SK-MEL-5 (cell line): ENCODE measurements around the gene GNB3. TPM values are rescaled to one million over a fixed set of nuclear protein-coding genes. Genes with fewer than 3 reads are reported as not detected.

ENCODE experiments used
- DNase-seq: peaks from one replicate; pipeline ENCODE4 v3.0.0-alpha.2; 2016; ENCODE audit warnings: low read depth, low spot score
- in situ Hi-C: cut with HindIII; loops from 2 replicates; pipeline ENCODE4 v1.10.0; 2016; ENCODE audit warnings: low sequenced_read_pairs, high pct_unique_total_duplicates, low pct_unique_long_range_greater_than_20kb
- polyA plus RNA-seq, 2 experiments: library from polyadenylated mRNA; depleted of rRNA; stranded (reverse); fragments of >200 nt; gene quantifications; 2 replicates each; pipeline ENCODE4 v1.2.3, GENCODE V29; 2015
- total RNA-seq: library from RNA; depleted of rRNA; stranded (reverse); fragments of >200 nt; shearing (Covaris generic); gene quantifications from 2 replicates; pipeline ENCODE4 v1.2.3, GENCODE V29; 2014; rRNA removed

Gene GNB3
- 0.08 TPM in 1 of 2 replicates, not detected in the other for total RNA-seq
- polyA plus RNA-seq (2015; cell fraction: cytosol; rRNA removed), result 0.18 and 0.33 TPM in 2 replicates
- 8.0 and 8.6 TPM in 2 replicates for polyA plus RNA-seq (2015; cell fraction: nucleus; rRNA removed)

GRCh38 chr12:6840761-6841515 lies at the start of gene GNB3:
Gene GNB3, plus strand, starts transcription at chr12:6840925. Its CDS starts 363 bp downstream, at chr12:6841288.
- in situ Hi-C loops, result no loop called here

GRCh38 chr12:6791931-6792520 lies 48.7 kb upstream of the GNB3 start:
- in situ Hi-C loops, result no loop called here
- DNase-seq, result no peak

More at GRCh38 chr12:6840761-6841515, at the start of gene GNB3:
- DNase-seq, result no peak

- in situ Hi-C loops, result no loop called here
- no peak for DNase-seq
These were observed 48.1 kb upstream of the GNB3 start for GRCh38 chr12:6792522-6793201.

DNA sequence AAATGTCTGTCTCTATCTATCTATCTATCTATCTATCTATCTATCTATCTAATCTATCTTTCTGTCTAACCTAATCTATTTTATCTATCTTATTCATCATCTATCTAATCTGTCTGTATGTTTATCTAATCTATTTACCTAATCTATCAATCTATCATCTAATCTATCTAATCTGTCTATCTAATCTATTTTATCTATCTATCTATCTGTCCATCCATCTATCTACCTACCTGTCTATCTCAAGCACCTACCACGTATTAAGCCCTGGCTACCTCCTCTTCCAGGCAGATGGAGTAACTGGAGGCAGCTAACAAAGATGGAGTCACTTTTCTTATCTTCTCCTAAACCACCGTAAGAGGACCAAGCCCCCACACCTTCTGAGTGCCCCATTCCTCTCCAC lies 45.6 kb upstream of the GNB3 start:
- DNase-seq, result no peak
- in situ Hi-C loops, result no loop called here

DNA sequence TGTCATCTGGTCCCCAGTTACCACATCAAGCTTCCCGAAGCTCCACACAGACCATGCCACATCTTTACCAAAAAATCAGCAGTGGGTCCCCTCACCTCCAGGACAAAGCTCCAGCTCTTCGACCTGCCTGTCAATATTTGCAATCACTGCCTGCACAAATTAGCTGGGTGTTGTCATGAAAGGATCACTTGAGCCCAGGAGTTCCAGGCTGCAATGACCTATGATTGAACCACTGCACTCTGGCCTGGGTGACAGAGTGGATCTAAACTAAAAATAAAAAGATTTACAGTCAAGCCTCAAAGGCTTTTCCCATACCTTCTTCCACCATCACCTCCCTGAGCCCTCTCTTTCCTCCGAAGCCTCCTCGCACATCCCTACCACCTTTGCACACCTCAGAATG lies 44.1 kb upstream of the GNB3 start:
- no peak for DNase-seq
- in situ Hi-C loops, result no loop called here

DNA sequence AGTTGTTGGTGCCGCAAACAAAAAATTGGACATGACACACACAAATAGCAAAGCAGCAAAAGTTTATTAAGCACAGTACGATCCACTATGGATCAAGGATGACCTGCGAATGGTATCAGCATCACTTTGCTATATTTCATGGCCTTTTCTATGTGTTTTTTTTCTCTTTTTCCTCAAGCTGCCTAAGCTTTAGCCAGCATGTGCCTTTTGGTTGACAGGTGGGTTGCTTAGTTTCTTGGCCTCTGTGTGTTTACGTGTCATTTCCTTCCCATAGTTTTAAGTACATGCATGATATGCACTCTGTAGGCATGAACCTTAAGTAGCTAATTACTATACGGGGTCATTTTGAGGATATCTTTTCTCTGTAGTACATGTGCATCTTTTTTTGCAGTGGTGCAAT lies 41.6 kb upstream of the GNB3 start:
- in situ Hi-C loops, result no loop called here
- no peak for DNase-seq

- in situ Hi-C loops, result no loop called here
- DNase-seq, result no peak
These were observed 33.6 kb upstream of the GNB3 start for GRCh38 chr12:6807170-6807569.

GRCh38 chr12:6809056-6809455 lies 31.7 kb upstream of the GNB3 start:
- DNase-seq, result no peak
- in situ Hi-C loops, result no loop called here

DNA sequence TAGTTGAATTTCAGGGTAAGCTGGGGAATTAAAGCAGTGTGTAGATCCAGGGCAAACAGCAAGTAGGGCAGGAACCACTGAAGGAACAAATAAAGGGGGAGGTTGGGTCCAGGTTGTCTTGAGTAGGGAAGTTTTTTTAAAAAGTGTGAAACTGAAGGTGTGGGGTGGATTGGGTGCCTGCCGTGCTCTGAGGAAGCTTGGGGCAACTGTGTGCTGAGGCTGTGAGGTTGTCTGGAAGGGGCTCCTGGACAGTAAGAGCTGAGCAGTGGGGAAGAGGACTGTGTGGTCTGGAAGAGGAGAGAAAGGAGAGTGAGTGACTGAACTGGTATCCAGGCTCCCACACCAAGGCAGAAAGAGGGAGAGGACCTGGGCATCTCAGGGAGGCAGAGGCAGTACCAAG lies 30.0 kb upstream of the GNB3 start:
- in situ Hi-C loops, result no loop called here

DNA sequence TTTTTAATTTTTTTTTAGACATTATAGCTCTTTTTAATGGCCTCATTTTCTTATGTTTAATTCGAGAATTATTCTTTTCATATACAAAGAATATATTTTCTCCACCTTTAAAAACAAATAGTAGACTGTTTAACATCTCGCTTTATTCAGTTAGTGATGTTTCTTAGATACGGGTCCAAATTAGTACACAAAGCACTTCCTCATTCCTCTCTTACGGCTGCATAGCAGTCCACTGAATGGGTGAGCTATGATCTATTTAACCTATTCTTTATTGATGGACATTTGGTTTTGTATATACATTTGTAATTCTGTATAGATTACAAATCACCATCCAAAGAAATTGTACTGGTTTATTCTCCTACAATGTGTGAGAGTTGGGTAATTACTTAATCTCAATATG lies 27.4 kb upstream of the GNB3 start:
- no peak for DNase-seq
- in situ Hi-C loops, result no loop called here

More for the DNA sequence above, 30.0 kb upstream of the GNB3 start:
- no peak for DNase-seq

DNA sequence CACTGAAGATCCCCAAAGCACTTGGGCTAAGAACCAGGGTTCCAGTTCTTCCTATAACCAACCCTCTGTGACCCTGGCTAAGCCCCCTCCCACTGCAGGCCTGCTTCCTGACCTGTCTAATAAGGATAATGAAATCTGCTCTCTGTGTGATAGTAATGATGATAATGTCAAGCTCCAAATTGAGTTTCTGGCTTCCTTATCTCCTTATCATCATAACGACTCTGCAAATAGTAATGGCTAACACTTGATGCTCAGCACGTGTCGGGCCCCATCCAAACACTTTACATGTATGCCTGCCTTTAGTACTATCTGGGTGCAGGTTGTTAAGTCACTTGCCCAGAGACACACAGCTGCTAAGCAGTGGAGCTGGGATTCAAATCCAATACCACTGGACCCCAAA lies 24.1 kb upstream of the GNB3 start:
- DNase-seq, result no peak
- in situ Hi-C loops, result no loop called here

DNA sequence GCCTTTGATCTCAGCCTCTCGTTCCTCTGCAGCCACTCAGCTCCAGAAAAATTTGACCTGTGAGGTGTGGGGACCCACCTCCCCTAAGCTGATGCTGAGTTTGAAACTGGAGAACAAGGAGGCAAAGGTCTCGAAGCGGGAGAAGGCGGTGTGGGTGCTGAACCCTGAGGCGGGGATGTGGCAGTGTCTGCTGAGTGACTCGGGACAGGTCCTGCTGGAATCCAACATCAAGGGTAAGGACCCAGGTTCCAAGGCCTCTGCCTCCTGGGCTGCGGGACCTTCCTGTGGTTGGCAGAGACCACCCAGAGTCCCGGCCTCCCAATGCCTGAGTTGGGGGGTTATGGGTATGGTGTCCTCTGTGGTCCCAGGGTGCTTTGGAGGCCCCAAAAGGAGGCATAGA lies 23.6 kb upstream of the GNB3 start:
- in situ Hi-C loops, result no loop called here
- DNase-seq, result no peak

- in situ Hi-C loops, result no loop called here
- no peak for DNase-seq
These were observed 23.0 kb upstream of the GNB3 start for GRCh38 chr12:6817662-6818157.

DNA sequence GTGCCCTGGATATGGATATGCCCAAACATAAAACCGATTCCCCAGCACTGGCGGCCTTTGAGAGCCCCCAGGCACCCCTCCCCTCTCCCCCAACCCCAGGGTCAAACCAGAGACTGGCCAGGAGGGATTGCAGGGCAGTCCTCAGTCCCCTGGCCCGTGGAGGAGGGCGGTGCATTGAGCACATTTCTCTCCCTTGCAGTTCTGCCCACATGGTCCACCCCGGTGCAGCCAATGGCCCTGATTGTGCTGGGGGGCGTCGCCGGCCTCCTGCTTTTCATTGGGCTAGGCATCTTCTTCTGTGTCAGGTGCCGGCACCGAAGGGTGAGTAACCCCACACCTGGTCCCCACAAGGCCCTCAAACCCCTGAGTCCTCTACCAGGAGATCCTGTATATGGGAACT lies 22.5 kb upstream of the GNB3 start:
- in situ Hi-C loops, result no loop called here
- no peak for DNase-seq

- in situ Hi-C loops, result no loop called here
- DNase-seq, result no peak
These were observed 22.1 kb upstream of the GNB3 start for GRCh38 chr12:6818645-6819044.

- no peak for DNase-seq
- in situ Hi-C loops, result no loop called here
These were observed 21.4 kb upstream of the GNB3 start for GRCh38 chr12:6819106-6820030.

DNA sequence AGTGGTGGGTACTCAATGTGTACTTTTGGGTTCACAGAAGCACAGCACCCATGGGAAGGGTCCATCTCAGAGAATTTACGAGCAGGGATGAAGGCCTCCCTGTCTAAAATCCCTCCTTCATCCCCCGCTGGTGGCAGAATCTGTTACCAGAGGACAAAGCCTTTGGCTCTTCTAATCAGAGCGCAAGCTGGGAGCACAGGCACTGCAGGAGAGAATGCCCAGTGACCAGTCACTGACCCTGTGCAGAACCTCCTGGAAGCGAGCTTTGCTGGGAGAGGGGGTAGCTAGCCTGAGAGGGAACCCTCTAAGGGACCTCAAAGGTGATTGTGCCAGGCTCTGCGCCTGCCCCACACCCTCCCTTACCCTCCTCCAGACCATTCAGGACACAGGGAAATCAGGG lies 20.6 kb upstream of the GNB3 start:
- in situ Hi-C loops, result no loop called here

More for the DNA sequence above, 20.6 kb upstream of the GNB3 start:
- no peak for DNase-seq
